ENCODE measurements around the gene VKORC1. TPM values are rescaled to one million over a fixed set of nuclear protein-coding genes. Genes with fewer than 3 reads are reported as not detected.

Gene VKORC1
- total and polyA plus RNA-seq, 2 of the 8 experiments (the other 6 are each of a cell fraction or from before 2014, with no cell fraction given), result 84.1 to 483 TPM

DNA sequence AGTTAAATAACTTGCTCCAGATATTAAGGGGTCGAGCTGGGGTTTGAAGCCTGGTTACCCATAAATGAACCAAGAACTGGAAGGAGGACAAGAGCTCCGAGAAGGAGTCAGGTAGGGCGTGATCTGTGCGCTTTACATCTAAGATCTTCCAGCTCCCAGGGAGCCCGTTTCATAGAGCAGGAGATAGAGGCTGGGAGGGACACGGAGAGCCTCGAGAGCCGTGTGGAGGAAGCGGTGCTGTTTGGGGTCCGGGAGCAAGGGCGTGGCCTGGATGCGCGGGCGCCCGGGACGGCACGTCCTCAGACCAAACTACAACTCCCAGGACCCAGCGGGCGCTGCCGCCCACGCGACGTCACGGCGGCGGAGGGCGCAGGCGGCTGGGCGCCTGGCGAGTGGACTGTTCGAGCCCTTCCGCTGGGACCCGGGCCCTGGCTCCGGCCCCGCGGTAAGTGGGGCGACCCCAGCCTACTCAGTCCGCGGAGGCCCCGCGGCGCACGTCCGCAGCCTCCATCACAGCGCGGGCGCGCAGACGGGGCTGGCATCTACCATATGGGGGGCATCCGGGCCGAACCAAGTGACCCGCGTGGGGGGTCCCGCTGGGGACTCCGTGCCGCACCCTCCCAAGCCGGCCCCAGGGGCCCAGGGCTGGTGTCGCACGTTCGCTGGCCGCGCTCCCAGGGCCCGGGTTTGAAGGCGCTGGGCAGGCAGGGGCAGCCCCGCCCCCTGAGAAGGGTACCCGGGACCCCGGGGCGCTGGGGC, 13.6 kb upstream of the VKORC1 start, which contains the start of gene BCKDK (continued):
- TF ChIP-seq, protein P1, sequence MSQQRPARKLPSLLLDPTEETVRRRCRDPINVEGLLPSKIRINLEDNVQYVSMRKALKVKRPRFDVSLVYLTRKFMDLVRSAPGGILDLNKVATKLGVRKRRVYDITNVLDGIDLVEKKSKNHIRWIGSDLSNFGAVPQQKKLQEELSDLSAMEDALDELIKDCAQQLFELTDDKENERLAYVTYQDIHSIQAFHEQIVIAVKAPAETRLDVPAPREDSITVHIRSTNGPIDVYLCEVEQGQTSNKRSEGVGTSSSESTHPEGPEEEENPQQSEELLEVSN (IDR thresholded peaks at IDR 0.05), result 0 out of 2 replicates have a peak, but pooled peaks have one; percentile 14
- no peak for TF ChIP-seq CEBPB (IDR thresholded peaks at IDR 0.05; ENCODE audit: low read depth, low read length)
- TF ChIP-seq SP1 (IDR thresholded peaks at IDR 0.05; ENCODE audit: low read depth, low read length), result no peak
- no peak for TF ChIP-seq CHD2 (IDR thresholded peaks at IDR 0.05; ENCODE audit: low read length)
- TF ChIP-seq, protein P2, sequence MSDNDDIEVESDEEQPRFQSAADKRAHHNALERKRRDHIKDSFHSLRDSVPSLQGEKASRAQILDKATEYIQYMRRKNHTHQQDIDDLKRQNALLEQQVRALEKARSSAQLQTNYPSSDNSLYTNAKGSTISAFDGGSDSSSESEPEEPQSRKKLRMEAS (IDR thresholded peaks at IDR 0.05), result peak; percentile 47; the same call in 1 of the 2 replicates
- peak; percentile 53; the same call in 1 of the 2 replicates for TF ChIP-seq YY1 (IDR thresholded peaks at IDR 0.05; ENCODE audit: low read depth, low read length)
- peak in 1 of 2 experiments; percentile 93; a peak in 2 of 4 replicates for TF ChIP-seq HDAC2 (IDR thresholded peaks at IDR 0.05; ENCODE audit: borderline replicate concordance in 1 of 2, low read depth in 2 of 2, low read length in 2 of 2)
- no peak for TF ChIP-seq KDM1A (IDR thresholded peaks at IDR 0.05; ENCODE audit: borderline replicate concordance, low read length)
- no peak for TF ChIP-seq NANOG (IDR thresholded peaks at IDR 0.05; ENCODE audit: insufficient read depth, low read depth, low read length, poor library complexity, severe bottlenecking)
- peak; percentile 74; the same call in 1 of the 2 replicates for TF ChIP-seq BACH1 (IDR thresholded peaks at IDR 0.05; ENCODE audit: low read length)
- peak; percentile 19 to 72; a peak in 1 of 4 replicates for TF ChIP-seq SIN3A (conservative IDR thresholded peaks at IDR 0.05 in 1 of 2, IDR thresholded peaks at IDR 0.05 in 1 of 2; ENCODE audit: low read depth in 1 of 2, low read length in 2 of 2)
